Fibroblast of skin of right biceps (primary cell): Measurements from ENCODE around the gene ZBP1.
A peak's percentile ranks its signal among the peaks of the same experiment; 100 is the strongest.

ENCODE experiments used
- DNase-seq: peaks from one replicate; pipeline ENCODE4 v3.0.0-alpha.2; 2013

ZBP1 gene

GRCh38 chr20:57657535-57658446, 37.6 kb upstream of the ZBP1 start:
- DNase-seq, result no peak

- DNase-seq, result no peak
Observed at GRCh38 chr20:57656821-57657534, 36.8 kb upstream of the ZBP1 start.

- no peak for DNase-seq
Observed at GRCh38 chr20:57656252-57656820, 36.1 kb upstream of the ZBP1 start.

- no peak for DNase-seq
Observed at GRCh38 chr20:57655809-57656155, 35.6 kb upstream of the ZBP1 start.

- DNase-seq, result no peak
Observed at GRCh38 chr20:57654998-57655808, 35.0 kb upstream of the ZBP1 start.

- peak; percentile 58 for DNase-seq
Observed at GRCh38 chr20:57654363-57654997, 34.3 kb upstream of the ZBP1 start.

- no peak for DNase-seq
Observed at GRCh38 chr20:57653910-57654309, 33.7 kb upstream of the ZBP1 start.

- DNase-seq, result no peak
Observed at GRCh38 chr20:57653546-57653900, 33.3 kb upstream of the ZBP1 start.

GRCh38 chr20:57652606-57653545, 32.6 kb upstream of the ZBP1 start:
- DNase-seq, result no peak

GRCh38 chr20:57651881-57652605, 31.8 kb upstream of the ZBP1 start:
- DNase-seq, result no peak

- no peak for DNase-seq
Observed at GRCh38 chr20:57650756-57651483, 30.7 kb upstream of the ZBP1 start.

GRCh38 chr20:57650266-57650665, 30.0 kb upstream of the ZBP1 start:
- no peak for DNase-seq

GRCh38 chr20:57649617-57650015, 29.4 kb upstream of the ZBP1 start:
- DNase-seq, result no peak

- no peak for DNase-seq
Observed at GRCh38 chr20:57648878-57649616, 28.8 kb upstream of the ZBP1 start.

- DNase-seq, result no peak
Observed at GRCh38 chr20:57647933-57648785, 27.9 kb upstream of the ZBP1 start.

- DNase-seq, result no peak
Observed at GRCh38 chr20:57647006-57647932, 27.0 kb upstream of the ZBP1 start.

- no peak for DNase-seq
Observed at GRCh38 chr20:57638895-57639236, 18.6 kb upstream of the ZBP1 start.
